ENCODE measurements around the gene CNOT11.

GRCh38 chr2:101310090-101310833 is 57.6 kb downstream of the CNOT11 start:
- no peak for TF ChIP-seq MXI1 (IDR thresholded peaks at IDR 0.05; ENCODE audit: borderline replicate concordance, low read depth, low read length)
- TF ChIP-seq, protein P1, sequence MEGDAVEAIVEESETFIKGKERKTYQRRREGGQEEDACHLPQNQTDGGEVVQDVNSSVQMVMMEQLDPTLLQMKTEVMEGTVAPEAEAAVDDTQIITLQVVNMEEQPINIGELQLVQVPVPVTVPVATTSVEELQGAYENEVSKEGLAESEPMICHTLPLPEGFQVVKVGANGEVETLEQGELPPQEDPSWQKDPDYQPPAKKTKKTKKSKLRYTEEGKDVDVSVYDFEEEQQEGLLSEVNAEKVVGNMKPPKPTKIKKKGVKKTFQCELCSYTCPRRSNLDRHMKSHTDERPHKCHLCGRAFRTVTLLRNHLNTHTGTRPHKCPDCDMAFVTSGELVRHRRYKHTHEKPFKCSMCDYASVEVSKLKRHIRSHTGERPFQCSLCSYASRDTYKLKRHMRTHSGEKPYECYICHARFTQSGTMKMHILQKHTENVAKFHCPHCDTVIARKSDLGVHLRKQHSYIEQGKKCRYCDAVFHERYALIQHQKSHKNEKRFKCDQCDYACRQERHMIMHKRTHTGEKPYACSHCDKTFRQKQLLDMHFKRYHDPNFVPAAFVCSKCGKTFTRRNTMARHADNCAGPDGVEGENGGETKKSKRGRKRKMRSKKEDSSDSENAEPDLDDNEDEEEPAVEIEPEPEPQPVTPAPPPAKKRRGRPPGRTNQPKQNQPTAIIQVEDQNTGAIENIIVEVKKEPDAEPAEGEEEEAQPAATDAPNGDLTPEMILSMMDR (conservative IDR thresholded peaks at IDR 0.05; ENCODE audit: low read depth, low read length) = no peak
- TF ChIP-seq, protein P2, sequence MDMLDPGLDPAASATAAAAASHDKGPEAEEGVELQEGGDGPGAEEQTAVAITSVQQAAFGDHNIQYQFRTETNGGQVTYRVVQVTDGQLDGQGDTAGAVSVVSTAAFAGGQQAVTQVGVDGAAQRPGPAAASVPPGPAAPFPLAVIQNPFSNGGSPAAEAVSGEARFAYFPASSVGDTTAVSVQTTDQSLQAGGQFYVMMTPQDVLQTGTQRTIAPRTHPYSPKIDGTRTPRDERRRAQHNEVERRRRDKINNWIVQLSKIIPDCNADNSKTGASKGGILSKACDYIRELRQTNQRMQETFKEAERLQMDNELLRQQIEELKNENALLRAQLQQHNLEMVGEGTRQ (IDR thresholded peaks at IDR 0.05; ENCODE audit: low read depth, low read length) = no peak
- no peak for TF ChIP-seq RAD21 (IDR thresholded peaks at IDR 0.05; ENCODE audit: low read length)
- no peak for TF ChIP-seq POLR2A (IDR thresholded peaks at IDR 0.05; ENCODE audit: low read depth, low read length)
- TF ChIP-seq SMC3 (IDR thresholded peaks at IDR 0.05; ENCODE audit: low read depth, low read length) = no peak
- TF ChIP-seq CEBPB (IDR thresholded peaks at IDR 0.05; ENCODE audit: low read depth, low read length) = no peak
- no peak for TF ChIP-seq BHLHE40 (IDR thresholded peaks at IDR 0.05; ENCODE audit: low read depth, low read length)
- TF ChIP-seq MAZ (IDR thresholded peaks at IDR 0.05; ENCODE audit: borderline replicate concordance, low read depth, low read length) = no peak
- no peak for TF ChIP-seq MAFK (IDR thresholded peaks at IDR 0.05; ENCODE audit: low read depth, low read length)
- TF ChIP-seq RCOR1 (IDR thresholded peaks at IDR 0.05; ENCODE audit: insufficient replicate concordance, low read length) = no peak
- no peak for TF ChIP-seq CHD1 (IDR thresholded peaks at IDR 0.05; ENCODE audit: low read depth, low read length)
